ENCODE results near the gene SCNN1G.
"Not testable (repeated sequence)": the region's sequence is repeated elsewhere in the genome, so short reads cannot be mapped to it uniquely, and the experiment has no call there.

The SCNN1G gene

DNA sequence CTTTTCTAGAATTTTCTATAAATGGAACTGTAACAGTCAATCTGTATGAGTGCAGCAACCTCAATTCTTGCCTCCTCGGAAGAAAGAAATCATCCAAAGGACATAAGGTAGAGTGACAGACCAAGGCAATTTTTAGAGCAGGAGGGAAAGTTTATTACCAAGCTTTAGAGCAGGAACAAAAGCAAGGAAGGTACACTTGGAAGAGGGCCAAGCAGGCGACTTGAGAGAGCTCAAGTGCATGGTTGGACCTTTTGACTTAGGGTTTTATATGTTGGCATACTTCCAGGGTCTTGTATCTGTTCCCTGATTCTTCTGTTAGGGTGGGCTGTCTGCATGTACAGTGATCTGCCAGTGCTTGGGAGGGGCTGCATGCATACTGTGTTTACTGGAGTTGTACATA lies 50.3 kb downstream of the SCNN1G start:
- no peak for TF ChIP-seq POLR2A (IDR thresholded peaks at IDR 0.05; ENCODE audit: low read depth, low read length)
- no peak for FAIRE-seq
- DNase-seq (ENCODE audit: insufficient read length, low spot score) = no peak

DNA sequence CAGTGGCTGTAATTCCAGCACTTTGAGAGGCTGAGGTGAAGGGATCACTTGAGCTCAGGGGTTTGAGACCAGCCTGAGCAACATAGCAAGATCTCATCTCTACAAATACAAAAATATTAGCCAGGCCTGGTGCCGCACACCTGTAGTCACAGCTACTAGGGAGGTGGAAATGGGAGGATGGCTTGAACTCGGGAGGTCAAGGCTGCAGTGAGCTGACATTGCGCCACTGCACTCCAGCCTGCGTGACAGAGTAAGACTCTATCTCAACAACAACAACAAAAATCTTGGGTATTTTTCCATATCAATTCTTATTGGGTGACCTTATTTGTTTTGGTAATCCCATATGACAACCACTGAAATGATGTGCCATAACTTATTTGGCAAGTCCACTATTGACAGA lies 52.6 kb downstream of the SCNN1G start:
- no peak for DNase-seq (ENCODE audit: insufficient read length, low spot score)
- FAIRE-seq = no peak
- TF ChIP-seq POLR2A (IDR thresholded peaks at IDR 0.05; ENCODE audit: low read depth, low read length) = no peak

DNA sequence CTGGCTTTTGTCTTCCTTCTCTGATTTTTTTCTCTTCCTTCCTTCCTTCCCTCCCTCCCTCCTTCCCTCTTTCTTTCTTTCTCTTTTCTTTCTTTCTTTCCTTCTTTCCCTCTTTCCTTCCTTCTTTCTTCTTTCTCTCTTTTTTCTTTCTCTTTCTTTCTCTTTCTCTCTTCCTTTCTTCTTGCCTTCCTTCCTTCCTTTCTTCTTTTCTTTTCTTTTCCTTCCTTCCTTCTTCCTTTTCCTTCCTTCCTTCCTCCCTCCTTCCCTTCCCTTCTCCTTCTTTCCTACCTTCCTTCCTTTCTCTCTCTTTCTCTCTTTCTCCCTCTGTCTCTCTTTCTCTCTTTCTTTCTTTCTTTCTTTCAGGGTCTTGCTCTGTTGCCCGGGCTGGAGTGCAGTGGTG lies 54.4 kb downstream of the SCNN1G start:
- TF ChIP-seq POLR2A (IDR thresholded peaks at IDR 0.05; ENCODE audit: low read depth, low read length) = no peak
- DNase-seq (ENCODE audit: insufficient read length, low spot score) (no peak), FAIRE-seq (no peak)

DNA sequence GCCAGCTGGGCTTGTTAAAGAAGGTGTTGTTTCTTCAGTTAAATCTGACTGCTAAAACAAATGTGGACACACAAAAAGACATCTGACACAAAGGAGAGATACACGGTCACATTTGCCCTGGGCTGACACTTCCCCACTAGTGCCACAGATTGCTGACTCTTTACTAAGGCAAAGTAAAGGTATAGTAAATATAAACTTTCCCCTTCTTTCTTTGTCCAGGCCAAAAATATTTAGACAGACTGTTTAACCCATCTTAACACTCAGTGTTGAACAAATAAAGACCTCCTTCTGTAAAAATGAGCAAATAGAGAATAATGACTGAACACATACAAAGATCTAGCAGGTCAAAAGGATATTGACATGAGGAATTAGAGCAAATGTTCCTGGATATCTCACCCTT lies 58.4 kb downstream of the SCNN1G start:
- TF ChIP-seq POLR2A (IDR thresholded peaks at IDR 0.05; ENCODE audit: low read depth, low read length) = no peak
- FAIRE-seq (no peak), DNase-seq (ENCODE audit: insufficient read length, low spot score) (no peak)

DNA sequence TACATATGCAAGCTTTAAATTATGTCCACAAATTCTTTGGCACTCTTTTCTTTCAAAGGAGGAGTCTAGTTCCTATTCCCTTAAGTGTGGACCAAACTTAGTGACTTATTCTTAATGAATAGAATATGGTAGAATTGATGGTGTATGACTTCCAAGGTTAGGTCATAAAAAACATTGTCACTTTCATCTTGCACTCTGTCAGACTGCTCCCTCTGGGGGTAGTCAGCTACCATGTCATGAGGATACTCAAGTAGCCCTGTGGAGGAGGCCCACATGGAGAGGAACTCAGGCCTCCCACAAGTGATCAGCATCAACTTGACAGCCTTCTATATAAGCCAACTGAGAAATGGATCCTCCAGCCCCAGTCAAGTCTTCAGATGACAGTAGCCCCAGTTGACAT lies 61.6 kb downstream of the SCNN1G start:
- no peak for TF ChIP-seq POLR2A (IDR thresholded peaks at IDR 0.05; ENCODE audit: low read depth, low read length)
- DNase-seq (ENCODE audit: insufficient read length, low spot score) = no peak
- FAIRE-seq = no peak

DNA sequence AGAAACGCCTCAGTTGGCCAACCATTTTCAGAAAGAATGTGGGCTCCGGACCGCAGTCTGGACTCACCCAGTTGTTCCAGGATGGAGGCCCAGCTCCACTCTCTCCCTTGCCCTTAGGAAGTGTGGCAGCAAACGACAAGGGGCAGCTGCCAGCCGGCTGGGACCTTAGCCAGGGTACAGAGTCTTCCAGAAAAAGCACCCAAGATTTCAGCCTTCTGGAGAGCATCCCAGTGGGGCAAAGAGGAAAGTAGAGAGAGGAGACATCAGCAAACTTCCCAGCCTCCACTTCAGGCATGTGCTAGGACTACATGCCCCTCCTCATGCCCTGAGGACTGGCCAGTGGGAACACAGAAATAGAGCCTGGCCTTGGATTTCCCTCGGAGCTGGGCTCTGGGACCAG lies 62.7 kb downstream of the SCNN1G start:
- DNase-seq (ENCODE audit: insufficient read length, low spot score) = no peak
- TF ChIP-seq POLR2A (IDR thresholded peaks at IDR 0.05; ENCODE audit: low read depth, low read length) = no peak
- FAIRE-seq = no peak

DNA sequence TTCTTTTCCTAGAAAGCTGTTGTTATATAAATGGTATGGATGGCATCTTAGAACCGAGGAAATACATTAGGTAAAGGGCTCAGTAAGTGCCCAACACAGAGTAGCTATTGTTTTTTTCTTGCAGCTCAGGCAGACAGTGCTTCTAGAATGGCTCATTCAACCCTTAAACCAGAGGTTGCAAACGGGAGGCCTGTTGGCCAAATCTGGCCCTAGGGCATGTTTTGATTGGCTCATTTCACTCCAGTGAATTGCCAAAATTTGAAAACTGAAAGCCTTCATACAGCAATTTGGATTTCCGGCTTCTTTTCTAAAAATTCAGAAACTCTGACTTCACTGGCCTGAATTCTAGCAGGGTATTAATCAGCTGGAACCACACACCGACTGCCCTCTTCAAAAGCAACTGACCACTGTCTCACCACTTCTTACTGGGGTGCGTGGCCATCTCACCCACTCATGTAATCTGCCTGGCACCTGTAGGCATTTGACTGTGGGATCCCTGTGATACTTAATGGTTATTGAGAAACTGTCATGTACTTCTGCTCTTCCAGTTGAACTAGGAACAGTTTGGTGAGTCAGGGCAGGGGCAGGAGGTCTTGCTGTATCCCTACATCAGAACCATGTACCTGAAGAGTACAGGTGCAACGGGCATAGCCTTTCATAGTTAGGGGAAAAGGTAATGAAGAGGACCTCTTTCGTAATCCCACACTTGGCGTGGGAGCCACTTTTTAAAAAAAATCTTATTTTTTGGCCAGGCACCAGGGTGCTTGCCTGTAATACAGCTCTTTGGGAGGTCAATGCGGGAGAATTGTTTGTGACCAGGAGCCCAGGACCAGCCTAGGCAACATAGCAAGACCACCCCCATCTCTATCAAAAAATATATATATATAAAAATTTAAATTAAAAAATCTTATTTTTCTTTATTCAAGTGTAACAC lies 66.0 kb downstream of the SCNN1G start:
- TF ChIP-seq POLR2A (IDR thresholded peaks at IDR 0.05; ENCODE audit: low read depth, low read length) = no peak
- FAIRE-seq (no peak), DNase-seq (ENCODE audit: insufficient read length, low spot score) (no peak)

DNA sequence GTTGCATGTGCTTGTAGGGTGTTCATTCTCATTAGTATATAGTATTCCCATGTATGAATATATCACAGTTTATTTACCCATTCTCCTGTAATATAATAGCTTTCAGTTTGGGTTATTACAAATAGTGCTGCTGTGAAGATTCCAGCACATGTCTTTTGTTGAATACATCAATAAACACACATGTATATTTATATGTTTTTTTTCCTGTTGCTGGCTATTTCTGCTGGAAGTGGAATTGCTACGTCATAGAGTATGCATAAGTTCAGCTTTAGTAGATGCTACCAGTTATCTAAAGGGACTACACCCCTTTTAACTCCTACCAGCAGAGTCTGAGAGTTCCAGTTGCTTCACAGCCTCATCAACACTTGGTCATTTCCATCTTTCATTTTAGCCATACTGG lies 67.3 kb downstream of the SCNN1G start:
- no peak for TF ChIP-seq POLR2A (IDR thresholded peaks at IDR 0.05; ENCODE audit: low read depth, low read length)
- FAIRE-seq (no peak), DNase-seq (ENCODE audit: insufficient read length, low spot score) (no peak)

DNA sequence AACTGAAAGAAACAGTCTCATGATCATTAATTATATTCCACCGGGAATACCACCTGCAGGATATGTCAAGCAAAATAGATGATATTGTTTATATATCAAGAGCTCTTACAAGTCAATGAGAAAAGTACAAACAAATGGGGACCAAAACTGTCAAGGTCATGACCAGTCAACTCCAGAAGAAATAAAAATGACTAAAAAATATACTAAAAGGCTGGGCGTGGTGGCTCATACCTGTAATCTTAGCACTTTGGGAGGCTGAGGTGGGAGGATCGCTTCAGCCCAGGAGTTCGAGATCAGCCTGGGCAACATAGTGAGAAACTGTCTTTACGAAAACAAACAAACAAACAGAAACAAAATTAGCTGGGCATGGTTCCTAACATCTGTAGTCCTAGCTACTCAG lies 69.8 kb downstream of the SCNN1G start:
- FAIRE-seq (no peak), DNase-seq (ENCODE audit: insufficient read length, low spot score) (no peak)
- TF ChIP-seq POLR2A (IDR thresholded peaks at IDR 0.05; ENCODE audit: low read depth, low read length) = no peak

DNA sequence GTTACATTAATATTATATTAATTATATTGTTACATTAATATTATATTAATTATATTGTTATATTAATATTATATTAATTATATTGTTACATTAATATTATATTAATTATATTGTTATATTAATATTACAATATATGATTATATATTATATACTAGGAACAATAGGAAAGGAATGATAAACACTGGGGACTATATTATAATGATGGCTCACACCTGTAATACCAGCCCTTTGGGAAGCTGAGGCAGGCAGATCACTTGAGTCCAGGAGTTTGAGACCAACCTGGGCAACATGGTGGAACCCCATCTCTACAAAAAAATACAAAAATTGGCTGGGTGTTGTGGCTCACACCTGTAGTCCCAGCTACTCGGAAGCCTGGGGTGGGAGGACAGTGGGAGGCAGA lies 71.1 kb downstream of the SCNN1G start:
- not testable (repeated sequence) for FAIRE-seq; DNase-seq (ENCODE audit: insufficient read length, low spot score)

DNA sequence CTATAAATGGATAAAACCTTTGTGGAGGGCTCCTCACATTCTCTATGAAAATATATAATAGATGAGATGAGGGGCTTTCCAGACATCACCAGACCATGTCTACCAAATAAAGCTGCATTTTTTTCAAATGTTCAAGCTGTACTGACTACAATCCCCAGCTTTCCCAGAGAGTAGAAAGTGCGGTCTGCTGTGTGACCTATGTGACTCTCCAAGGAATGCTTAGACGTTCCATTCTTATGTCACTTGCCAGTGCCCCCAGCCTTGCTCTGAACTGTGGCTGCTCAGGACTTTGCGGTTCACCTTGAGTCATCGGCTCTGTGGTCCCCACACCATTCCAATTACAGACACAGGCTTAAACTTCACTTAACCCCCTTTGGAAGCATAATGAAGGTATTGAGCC lies 71.8 kb downstream of the SCNN1G start:
- FAIRE-seq (peak; percentile 67), DNase-seq (ENCODE audit: insufficient read length, low spot score) (peak; percentile 45)
- no peak for TF ChIP-seq POLR2A (IDR thresholded peaks at IDR 0.05; ENCODE audit: low read depth, low read length)

DNA sequence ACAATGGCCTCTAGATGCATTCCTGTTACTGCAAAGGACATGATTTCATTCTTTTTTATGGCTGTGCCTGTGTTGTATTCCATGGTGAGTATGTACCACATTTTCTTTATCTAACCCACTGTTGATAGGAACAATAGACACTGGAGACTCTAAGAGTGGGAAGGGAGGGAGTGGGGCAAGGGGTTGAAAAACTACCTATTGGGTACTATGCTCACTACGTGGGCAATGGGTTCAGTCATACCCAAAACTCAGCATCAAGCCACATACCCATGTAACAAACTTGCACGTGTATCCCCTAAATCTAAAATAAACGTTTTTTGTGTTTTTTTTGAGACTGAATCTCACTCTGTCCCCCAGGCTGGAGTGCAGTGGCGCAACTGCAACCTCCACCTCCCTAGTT lies 72.5 kb downstream of the SCNN1G start:
- no peak for TF ChIP-seq POLR2A (IDR thresholded peaks at IDR 0.05; ENCODE audit: low read depth, low read length)
- DNase-seq (ENCODE audit: insufficient read length, low spot score) (no peak), FAIRE-seq (no peak)

DNA sequence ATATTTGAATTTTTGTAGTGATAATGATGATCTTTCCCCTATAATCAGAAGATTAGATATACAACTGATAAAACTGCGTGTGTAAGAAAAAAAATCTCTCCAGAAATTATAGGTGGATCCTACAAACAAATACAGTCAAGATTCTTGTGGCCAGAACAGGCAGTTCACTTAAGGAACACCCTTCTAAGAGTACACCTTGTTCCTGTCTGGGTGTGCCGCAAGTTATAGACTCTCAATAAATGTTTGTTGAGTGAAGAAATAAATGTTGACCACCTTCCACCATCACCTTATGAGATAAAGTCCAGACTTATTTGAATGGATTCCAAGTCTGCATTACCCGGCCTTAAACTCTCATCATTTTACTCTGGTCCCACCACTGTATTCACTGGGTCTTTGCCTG lies 73.9 kb downstream of the SCNN1G start:
- DNase-seq (ENCODE audit: insufficient read length, low spot score) (no peak), FAIRE-seq (no peak)
- no peak for TF ChIP-seq POLR2A (IDR thresholded peaks at IDR 0.05; ENCODE audit: low read depth, low read length)

DNA sequence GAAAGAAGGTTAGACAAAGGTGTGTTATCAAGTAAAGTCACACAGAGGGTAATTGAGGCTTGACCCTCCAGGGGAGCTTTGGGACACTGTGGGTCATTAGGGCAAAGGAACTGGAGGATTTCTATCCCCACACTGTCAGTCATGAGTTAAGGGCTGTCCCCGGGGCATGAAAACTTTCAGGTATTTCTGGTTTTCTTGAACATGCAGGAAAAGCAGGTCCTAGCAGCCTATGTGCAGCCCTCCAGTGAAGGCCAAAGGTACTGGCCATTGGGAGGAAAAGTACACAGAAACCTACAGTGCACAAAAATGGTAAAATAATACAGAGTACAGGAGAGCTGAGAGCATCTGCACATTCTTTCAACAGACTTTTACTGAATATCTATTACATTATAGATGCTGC lies 75.1 kb downstream of the SCNN1G start:
- no peak for DNase-seq (ENCODE audit: insufficient read length, low spot score)
- FAIRE-seq = no peak
- TF ChIP-seq POLR2A (IDR thresholded peaks at IDR 0.05; ENCODE audit: low read depth, low read length) = no peak

DNA sequence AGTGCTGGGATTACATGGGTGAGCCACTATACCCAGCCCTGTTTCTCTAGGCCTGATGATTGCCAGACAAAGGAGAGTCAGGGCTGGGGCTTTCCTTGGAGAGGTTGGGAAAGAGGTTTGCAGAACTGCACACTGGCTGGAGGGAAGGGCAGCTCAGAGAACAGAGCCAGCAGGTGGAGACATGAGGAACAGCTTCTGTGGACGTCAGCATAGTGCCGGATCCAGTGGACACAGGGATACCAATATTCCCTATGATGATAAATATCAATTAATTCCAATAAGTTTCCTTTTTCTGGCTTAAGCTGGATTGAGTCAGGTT lies 76.3 kb downstream of the SCNN1G start:
- no peak for TF ChIP-seq POLR2A (IDR thresholded peaks at IDR 0.05; ENCODE audit: low read depth, low read length)
- DNase-seq (ENCODE audit: insufficient read length, low spot score) = no peak
- no peak for FAIRE-seq

Measured in H54 (cell line).